Measurements from ENCODE around the gene BCCIP.

The BCCIP gene

DNA sequence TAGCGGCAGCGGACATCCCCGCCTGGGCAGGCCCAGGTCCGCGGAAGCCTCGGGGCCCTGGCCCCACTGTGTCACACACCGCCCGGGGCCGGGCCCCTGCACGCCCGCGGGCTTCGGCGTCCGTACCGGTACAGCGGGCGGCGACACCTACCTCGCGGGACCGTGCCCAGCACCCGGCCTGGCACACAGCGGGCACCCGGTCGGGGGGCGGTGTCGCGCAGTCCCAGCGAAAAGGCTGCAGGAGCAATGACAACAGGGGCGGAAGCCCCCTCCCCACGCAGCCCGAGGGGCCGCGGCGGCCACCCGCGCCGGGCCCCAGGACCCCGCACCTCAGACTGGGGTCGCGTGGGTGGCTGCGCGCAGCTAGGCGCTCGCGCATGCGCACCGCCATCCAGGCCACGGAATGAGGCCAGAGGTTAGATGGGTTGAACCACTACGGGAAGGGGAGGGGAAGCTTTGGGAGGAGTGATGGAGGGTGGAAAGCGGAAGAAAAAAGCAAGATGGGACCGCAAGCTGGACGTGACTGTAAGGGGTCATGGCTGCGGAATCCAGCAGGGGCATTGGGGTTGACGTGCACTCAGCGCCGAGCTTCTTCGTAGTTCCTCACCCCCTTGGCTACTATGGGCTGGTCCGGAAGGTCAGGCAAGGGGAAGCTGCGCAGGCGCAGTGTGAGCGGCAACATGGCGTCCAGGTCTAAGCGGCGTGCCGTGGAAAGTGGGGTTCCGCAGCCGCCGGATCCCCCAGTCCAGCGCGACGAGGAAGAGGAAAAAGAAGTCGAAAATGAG lies at the start of gene BCCIP, which contains the start of gene UROS:
BCCIP (plus strand) TSS at position 669 of the 785 bp plus-strand sequence; CDS start at position 681, 12 bp downstream.
UROS (minus strand) TSS at position 381 of the 785 bp plus-strand sequence. CDS start 6,759 bp downstream, outside the sequence.
- DNase-seq = peak; percentile 87

DNA sequence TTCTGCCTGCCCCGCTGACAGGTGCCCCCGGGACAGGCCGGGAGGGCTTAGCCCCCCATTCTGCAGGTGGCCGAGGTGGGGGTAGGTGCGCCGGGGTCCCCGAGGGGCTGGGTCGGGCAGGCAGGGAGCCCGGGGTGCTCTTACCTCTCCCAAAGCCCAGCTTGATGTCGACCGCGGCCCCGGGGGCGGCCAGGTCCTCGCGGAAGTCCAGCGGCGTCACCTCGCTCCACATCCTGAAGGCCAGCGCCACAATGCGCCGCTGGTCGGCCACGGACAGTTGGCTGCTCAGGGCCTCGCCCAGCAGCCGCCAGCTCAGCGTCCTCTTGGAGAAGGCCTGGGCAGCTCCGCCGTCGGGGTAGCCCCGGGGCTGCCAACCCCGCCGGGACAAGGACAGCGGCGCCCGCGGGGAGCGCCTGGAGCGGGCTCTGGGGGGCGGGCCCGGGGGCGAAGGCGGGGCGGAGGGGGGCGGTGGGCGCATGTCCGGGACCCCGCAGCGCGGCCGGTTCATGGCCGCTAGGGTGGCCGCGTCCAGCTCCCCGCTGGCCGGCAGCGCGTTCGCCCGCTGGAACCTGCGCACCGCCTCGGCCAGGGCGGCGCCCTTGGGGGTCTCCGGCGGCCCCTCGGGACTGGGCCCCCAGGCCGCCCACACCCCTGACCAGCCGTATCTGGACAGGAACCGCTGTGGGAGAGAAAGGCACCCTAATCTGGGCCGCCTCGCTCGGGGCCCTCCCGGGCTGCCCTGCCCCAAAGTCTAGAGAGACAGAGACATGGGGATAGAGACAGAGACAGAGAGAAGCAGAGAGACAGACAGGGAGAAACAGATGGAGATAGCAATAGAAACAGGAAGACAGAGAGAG lies 49.4 kb upstream of the BCCIP start:
- DNase-seq = no peak

DNA sequence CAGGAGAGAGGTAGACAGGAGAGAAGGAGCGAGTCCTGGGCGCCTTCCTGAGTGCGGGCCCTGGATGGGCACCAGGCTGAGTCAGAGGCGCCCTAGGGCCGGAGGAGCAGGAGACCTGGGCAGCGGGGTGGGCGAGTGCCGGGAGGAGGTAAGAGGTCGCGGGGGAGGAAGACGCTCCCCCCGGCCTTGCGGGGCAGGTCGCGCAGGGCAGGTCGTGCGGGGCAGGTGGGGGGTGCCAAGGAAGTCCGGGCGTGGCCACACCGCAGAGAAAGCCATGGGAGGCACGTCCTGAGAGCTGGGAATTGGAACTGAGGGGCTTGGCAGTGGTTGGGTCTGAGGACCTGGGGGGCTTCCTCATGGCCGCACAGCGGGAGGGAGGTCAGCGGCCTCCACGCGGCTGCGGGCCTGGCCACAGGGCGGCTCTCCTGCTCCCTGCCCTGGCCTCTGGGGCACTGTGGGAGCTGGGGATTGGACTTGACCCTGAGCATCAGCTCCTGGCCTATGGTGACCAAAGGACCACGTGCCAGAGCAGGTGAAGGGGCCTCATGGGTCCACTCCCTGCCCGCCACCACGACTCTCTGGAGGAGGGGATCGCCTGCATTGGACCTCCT lies 48.7 kb upstream of the BCCIP start:
- DNase-seq = no peak

DNA sequence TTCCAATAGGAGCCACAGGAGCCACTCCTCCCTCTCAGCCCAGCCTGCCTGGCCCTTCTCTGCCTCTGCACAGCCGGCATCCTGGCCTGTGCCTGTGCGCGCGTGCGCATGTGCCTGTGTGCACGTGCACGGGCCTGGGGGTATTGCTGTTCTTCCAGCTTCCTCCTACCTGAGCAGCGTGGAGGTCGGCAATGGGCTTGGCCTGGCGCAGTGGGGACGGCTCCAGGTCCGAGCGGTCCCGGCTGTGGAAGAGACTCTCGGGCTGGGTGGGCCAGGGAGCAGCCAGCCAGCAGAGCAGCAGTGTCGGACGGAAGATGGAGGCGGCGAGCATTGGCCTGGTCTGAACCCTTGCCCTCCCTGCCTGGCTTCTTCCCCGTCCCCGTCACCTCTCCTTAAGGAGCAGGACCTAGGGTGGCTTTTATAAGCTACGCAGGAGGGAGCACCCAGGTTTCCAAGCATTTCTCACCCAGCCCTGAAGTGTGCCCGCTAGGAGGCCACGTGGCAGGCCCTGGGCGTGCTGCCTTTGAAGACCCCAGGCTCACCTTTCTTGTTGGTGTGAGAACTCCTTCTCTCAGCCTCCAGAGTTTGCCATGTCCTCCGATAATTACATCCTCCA lies 47.7 kb upstream of the BCCIP start, which contains the start of gene MMP21:
MMP21 (minus strand) TSS at position 331 of the 616 bp plus-strand sequence; CDS start at position 331, 0 bp downstream.
- DNase-seq = no peak

DNA sequence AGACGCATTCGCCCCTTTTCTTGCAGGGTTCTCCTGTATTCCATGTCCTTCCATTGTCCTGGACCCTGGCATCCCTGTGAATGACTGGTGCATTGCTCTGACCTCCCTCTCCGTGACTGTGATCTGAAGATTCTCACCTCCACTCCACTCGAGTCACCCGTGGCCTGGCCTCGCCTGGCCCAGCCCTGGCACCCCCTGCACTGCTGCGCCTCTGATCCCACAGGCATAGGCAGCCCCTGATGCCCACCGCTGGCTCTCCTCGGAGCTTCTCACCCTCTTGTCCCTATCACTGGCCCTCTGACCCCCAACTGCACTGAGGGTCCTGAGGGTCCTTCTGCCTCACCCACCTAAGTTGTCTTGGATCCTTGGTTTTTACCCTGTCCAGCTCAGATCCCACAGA lies 45.5 kb upstream of the BCCIP start:
- DNase-seq = no peak

DNA sequence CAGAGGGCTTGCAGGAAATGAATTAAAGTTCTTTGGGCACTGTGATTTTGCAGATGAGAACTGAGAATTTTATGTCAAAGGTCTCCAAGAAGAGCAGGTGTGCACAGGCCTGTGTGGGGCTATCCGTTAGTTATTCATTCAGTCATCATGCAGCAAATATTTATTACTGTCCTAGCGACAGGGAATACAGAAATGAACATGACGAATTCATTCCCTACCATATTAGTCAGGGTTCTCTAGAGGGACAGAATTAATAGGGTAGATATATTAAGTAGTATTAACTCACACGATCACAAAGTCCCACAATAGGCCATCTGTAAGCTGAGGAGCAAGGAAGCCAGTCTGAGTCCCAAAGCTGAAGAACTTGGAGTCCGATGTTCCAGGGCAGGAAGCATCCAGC lies 44.8 kb upstream of the BCCIP start:
- no peak for DNase-seq

DNA sequence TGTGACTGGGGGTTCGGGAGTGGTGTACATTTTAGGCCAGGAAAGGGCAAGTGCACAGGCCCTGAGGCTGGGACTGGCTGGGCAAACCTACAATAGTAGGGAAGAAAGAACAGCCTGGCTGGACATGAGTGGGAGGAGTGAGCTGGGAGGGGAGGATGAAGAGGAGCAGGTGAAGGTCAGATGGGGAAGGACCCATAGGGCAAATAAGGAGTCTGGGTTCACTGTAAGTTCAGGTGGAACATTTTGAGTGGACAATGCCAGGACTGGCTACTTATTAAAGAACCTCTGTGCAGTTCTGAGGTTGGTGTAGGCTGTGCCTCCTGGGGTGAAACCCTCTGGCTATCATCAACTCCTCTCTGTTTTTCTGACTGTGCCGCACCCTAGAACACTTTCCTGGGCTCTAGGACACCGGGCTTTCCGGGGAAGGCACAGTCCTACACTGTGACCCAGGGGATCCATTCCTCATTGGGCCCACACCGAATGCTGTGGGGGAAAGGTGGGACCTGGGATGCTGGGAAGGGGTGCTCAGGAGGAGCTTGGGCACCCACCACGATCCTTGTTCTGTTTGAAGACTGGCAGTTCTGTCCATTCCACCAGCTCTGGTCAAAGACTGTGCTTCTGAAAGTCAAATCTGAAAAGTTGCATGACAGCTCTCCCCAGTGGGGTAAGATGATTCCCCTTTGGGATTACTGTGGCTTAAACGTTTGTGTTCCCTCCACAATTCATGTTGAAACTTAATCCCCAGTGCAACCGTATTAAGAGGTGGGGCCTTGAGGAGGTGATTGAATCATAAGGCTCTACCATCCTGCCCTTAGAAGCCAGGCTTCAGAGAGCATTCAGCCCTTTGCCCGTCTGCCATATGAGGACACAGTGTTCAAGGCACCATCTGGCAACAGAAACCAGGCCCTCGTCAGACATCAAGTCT lies 43.7 kb upstream of the BCCIP start:
- DNase-seq = no peak

DNA sequence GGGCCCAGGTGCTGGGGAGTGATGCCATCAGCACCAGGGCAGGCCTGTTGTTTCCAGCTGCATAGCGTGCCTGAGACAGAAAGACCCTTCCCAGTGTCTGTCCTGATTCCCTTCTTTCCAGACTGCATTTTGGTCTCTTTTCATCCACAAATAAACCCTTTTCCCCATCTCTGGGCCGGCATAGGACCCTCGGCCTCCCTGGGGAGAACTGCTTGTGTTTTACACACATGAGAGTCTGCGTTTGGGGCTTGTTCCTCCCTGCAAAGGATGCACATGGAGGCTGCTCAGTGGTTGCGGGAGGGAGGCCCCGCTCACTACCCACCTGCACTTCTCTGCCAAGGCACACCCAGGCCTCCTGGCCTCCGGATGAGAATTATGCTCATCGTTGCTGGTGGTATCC lies 42.0 kb upstream of the BCCIP start:
- no peak for DNase-seq

DNA sequence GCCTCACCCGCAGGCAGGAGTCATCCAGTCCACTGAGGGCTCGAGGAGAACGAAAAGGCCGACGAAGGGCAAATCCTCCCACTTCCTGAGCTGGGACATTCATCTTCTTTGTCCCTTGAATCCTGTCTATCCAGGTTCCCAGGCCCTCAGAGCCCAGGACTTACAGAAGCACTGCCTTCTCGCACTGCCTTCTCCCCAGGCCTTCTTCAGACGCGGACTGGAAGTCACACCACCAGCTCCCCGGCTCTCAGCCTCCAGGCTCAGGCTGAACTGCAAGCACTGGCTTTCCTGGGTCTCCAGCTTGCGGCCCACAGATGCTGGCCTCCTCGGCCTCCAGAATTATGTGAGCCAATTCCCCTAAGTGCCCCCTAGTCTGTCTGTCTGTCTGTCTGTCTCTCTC lies 41.3 kb upstream of the BCCIP start:
- no peak for DNase-seq

DNA sequence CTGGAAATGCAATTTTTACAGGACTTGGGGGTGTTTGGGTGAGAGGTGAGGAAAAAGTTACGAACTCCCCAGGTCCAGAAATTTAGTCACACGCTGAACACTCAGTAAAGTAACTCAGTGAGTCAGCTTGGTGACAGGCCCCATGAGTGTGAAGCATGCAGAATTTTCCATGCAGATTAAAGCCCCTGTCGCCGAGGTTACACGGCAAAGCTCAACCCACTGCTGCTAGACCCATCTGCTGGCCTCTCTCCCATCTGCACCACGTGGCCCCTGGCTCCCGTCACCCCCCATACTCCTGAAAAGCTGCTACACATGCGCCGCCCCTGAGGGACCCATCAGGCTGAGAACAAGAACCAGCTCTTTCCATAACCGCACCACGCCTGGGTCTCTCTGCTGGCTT lies 40.7 kb upstream of the BCCIP start:
- no peak for DNase-seq

DNA sequence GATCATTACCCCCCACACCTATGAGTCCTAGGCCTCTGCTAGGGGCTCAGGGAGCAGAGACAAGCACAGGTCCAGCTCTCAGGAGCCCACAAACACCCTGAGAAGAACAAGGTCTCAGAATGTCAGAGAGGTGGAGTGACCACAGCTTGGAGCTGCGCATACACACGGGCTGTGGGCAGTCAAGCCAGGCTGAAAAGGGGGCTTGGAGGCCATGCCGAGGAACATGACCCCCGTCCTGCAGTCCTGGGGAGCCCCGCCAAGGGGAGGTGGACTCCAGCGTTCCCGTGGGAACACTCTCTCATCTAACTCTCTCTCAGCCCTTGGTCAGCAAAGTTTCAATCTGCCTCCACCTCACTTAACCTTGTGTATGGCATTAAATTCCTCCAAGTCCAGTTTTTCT lies 39.9 kb upstream of the BCCIP start:
- no peak for DNase-seq

DNA sequence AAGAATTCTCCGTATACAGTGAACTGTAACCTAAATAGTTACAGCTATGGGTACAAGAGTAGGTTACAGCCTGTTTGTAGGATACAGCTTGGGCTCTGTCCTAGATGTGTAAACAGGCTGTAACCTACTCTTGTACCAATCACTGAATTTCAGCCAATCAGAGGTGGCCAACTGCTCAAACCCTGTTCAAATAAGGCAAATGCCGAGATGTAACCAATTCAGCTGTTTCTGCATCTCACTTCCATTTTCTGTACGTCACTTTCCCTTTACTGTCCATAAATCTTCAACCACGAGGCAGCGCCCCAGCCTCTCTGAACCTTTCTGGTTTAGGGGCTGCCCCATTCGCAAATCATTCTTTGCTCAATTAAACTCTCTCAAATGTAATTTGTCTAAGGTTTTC lies 39.4 kb upstream of the BCCIP start:
- no peak for DNase-seq

DNA sequence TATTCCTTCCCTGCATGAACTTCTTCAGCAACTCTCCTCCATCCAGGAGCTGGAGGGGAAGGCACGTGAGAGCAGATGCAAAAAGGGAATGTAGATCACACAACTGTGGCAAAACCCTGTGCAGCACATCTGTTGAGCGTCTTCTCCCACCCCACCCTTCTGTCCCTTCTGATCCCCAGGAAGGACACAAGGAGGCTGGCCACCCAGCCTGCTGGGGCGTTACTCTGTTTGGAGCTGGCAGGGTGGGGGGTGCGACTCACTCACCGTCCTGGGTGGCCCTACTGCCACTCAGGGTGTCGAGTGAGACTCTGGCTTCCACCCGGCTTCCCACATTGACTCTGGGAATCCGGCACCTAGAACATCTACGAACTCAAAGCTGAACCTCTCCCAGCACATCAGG lies 37.6 kb upstream of the BCCIP start:
- no peak for DNase-seq

DNA sequence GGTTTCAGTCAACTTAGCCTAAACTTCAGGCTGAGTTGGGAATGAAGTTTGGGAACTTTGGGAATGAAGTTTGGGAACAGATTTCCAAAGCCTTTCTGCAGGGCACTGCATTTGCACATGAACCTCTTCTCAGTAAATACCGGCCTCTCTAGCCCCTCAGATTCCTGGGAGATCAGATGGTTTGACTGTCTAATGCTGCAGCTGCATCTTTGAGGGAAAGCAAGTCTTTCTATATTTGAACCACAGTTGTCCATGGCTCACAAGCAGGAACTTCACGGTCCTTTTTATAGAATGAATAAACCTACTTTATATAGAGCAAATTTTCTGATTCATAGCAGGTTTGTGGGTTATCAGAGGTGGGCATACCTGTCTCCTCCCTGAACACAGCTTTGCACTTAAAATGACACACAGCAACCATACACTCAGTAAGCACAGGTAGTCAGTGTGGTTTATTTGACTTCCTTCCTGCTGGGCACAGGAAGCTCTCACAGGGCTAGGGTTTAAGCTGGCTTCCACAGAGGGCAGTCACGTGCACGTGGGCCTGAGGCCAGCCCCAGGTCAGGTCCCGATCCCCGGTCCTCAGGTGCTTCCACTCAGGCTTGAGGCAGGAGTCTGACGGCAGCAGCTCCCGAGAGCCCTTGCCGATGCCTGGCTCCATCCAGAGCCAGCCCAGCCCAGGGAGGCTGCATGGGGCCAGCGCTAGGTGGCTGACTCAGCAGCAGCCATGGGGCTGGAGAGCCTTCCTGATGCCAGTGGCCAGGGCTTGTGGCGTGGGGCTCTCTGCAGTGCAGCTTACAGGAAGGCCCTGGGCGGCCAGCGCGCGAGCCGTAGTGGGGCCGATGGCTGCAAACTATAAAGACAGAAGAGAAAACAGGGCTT lies 35.0 kb upstream of the BCCIP start:
- no peak for DNase-seq

DNA sequence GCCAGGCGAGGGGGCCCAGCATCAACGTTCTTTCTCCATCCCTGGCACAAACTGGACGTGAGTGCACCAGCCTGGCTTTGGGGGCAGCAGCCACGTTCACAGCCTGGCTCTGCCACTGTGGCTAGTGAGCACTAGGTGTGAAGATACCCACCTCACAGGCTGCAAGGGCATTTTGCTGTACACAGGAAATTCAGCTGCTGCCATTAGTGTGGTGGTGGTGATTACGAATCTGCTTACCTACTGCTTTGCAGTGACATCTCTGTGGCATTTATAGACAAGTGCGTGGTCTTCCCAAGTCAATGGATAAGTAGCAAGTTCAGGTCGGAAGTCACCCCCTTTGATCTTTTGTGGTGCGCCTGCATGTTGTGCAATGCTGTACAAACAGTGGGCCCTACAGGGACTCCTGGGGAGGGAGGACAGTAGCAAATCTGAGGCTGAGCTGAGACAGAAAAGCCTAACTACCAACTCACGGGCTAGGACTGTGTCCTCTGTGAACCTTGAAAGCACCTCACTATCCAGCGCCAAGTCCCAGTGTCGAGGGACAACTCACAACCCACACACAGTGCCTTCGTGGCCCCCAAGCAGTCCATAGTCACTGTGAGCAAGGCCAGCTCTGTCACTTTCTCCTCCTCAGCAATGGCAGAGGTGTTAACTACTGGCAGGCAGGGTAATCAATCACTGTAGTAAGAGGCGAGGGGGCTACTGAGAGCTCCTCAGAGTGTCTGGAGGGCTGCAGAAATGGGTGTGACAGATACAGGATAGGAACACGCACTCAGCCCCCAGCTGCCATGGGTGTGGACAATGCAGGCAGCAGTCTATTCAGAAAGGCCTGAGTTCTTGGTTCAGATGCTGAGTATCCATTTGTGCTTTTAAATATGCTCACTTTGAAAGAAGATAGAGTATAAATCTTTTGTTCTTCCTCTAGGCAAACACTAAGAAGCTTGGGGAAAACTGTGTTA lies 30.7 kb upstream of the BCCIP start:
- no peak for DNase-seq

DNA sequence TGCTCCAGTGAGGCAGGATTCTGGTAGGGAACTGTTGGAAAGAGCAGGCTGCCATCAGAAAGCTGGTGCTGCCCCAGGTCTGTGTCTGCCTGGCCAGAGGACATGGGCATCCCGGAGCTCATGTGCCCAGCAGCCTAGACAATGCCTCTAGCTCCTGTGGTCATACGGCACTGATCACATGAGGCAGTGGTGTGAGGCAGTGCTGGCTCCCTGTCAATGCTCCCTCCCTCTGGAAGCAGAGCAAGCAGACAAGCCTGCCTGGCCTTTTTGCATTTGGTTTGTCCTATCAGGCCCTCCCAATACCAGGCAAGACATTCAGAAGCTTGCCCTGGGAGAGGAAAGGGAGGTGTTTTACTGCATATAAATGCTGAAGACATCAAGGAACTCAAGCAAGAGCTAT lies 28.2 kb upstream of the BCCIP start:
- no peak for DNase-seq

DNA sequence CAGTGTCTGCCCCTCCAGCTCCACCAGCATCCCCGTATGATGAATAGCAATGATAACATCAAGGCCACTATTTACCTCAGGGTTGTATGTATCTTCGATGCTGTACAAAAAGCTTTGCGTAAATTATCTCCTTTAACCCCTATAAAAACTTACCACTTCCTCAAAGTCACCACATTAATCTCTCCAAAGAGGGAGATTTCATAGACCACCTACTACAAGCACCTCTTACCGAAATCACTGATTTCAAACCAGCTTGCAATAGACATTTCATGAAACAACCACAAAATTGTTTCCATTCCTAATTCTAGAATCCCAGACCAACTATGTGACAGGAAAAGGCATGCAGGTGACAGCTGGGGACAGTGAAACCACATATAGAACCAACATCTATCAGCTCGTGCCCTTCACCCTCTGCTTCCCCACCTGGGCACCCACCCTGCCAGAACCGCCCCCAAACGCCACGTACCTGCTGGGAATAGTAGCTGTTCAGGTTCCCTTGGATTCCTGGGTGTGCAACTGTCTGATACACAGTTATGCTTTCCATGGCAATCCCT lies 27.6 kb upstream of the BCCIP start:
- DNase-seq = no peak

DNA sequence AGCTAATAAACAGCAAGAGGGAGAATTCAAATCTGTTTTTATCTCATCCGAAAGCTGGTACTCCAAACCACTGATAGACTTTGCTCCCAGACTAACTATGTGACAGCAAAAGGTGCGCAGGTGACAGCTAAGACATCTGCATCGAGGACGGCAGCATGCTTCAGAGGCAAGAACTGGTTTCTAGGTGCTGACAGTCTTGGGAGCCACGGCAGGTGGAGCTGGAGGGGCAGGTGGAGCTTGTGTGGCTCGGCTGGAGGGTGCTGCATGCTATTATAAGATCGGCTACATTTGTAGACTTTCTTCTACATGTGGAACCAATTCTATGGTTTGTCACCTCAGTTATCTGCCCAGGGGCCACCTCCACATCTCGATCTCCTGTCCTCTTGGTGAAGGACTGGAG lies 25.9 kb upstream of the BCCIP start:
- no peak for DNase-seq

DNA sequence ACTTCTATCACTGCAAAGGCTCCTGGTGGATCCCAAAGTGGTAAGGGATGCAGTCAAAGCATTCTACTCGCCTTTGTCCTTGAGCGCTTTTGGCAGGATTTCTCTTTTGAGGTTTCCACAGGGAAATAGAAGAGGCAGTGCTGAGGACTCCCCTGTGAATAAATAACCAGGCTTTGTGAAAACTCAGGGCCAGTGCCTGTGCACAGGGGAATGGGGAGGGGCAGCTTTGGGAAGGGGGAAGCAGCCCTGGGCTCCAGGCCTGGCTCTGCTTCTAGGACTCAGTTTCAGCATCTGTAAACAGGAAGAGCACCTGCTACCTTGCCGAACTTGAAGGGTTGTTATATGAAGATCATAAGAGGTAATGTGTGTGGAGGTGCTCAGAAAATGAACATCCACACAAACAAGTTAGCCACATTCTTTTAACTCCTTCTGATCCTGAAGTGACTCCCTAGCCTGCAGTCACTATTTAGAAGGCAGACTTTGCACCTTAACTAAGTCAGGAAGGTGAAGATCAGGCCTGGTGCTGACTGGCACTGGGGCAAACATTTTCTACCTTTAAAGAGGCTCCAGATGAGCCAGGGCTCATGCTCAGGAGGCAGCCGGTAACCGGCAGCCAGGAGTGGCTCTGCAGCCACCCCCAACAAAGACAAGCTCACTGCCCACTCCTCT lies 25.2 kb upstream of the BCCIP start:
- DNase-seq = no peak
